WI38 (cell line): ENCODE data around the gene MAN1A1.

Experiments
- H3K4me3 ChIP-seq: 2 replicates; pipeline ENCODE4 v1.5.1; 2011; ENCODE audit warnings: low read depth, mild to moderate bottlenecking, control low read depth, low read length
- TF ChIP-seq, protein P1 (sequence below): IDR thresholded peaks from 2 replicates; pipeline ENCODE4 v1.5.1; 2012; ENCODE audit warnings: low read depth, mild to moderate bottlenecking, control low read depth, low read length

The MAN1A1 gene

DNA sequence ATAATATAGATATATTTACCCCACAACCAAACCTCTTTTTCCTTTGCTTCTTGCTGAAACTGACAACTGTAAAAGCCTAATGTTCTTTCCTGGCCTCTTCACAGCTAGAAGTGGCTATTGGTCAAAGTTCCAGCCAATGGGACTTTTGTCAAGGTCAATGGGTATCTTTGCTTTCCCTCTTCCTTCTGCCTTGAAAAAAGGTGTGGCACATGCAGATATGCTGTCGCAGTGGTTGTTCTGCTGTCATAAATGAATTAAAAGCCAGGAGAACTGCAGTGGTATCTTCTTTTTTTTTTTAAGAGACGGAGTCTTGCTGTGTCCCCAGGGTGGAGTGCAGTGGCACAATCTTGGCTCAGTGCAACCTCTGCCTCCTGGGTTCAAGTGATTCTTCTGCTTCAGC, 29.9 kb downstream of the MAN1A1 start:
- H3K4me3 ChIP-seq, result no peak overlapping the region
- TF ChIP-seq, protein P1, sequence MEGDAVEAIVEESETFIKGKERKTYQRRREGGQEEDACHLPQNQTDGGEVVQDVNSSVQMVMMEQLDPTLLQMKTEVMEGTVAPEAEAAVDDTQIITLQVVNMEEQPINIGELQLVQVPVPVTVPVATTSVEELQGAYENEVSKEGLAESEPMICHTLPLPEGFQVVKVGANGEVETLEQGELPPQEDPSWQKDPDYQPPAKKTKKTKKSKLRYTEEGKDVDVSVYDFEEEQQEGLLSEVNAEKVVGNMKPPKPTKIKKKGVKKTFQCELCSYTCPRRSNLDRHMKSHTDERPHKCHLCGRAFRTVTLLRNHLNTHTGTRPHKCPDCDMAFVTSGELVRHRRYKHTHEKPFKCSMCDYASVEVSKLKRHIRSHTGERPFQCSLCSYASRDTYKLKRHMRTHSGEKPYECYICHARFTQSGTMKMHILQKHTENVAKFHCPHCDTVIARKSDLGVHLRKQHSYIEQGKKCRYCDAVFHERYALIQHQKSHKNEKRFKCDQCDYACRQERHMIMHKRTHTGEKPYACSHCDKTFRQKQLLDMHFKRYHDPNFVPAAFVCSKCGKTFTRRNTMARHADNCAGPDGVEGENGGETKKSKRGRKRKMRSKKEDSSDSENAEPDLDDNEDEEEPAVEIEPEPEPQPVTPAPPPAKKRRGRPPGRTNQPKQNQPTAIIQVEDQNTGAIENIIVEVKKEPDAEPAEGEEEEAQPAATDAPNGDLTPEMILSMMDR, result no peak

DNA sequence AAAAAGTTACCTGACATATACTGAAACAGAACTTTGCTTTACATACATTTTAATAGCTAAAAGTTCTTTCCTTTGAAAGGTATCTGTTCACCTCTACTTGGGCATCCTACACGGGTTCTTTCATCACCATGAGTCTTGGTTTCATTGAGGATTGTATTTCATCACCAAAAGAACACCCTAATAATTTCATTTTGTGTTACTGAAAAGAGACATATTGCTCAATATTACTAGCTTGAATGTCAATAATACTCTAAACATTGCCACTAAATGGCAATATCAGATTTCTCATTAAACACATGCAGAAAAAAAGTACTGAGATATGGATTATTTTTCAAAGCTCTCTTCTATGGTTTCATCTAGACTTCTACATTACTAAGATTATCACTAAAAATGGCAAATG, 30.8 kb downstream of the MAN1A1 start:
- H3K4me3 ChIP-seq, result no peak overlapping the region

DNA sequence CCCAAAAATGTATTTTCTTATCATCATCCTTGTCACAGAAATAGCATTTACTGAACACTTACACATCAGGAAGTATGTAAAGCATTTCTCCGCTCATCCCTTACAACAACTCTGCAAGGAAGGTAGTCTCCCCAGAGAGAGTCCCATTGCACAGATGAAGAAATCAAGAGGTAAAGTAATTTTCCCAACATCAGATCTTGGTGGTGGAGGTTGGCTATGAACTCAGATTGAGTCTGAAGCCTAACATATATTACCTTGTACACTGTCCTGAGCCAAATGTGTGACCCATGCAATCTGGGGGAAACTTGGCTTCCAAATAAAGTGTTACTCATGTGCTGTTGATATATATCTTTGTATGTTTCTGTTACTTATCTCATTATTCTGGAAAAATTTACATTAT, 31.4 kb downstream of the MAN1A1 start:
- H3K4me3 ChIP-seq, result no peak overlapping the region
- TF ChIP-seq, protein P1, result no peak

More for the DNA sequence above, 30.8 kb downstream of the MAN1A1 start:
- TF ChIP-seq, protein P1, result no peak

DNA sequence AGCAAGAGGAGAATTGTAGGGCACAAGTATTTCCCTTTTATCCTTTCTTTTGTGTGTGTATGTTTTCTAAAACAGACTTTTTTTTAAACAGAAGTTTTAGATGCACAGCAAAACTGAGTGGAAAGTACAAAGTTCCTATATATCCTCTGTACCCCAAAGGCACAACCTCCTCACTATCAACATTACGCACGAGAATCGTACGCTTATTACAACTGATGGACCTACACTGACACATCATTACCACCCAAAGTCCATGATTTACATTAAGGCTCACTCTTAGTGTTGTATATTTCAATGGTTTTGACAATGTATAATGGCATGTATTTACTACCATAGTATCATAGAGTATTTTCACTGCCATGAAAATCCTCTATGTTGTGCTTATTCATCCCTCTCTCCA, 32.6 kb downstream of the MAN1A1 start:
- TF ChIP-seq, protein P1, result no peak
- no peak overlapping the region for H3K4me3 ChIP-seq

DNA sequence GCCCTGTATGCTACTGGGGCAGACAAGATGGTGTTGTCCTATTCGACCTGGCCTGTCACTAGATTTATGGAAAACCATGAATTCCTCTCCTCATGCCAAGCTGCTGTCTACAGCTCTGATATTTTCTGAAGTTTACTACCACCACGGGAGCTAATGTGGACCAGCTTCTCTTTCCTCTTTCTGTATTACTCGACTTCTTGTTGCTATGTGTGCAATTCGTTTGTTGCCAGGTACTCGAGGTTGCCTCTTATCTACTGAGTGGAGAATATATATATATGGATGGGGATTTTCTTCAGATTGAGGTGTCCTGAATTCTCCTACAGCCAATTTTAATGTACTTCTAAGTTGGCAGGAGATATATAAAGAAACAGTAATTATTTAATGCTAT, 34.7 kb downstream of the MAN1A1 start:
- no peak overlapping the region for H3K4me3 ChIP-seq
- TF ChIP-seq, protein P1, result no peak

DNA sequence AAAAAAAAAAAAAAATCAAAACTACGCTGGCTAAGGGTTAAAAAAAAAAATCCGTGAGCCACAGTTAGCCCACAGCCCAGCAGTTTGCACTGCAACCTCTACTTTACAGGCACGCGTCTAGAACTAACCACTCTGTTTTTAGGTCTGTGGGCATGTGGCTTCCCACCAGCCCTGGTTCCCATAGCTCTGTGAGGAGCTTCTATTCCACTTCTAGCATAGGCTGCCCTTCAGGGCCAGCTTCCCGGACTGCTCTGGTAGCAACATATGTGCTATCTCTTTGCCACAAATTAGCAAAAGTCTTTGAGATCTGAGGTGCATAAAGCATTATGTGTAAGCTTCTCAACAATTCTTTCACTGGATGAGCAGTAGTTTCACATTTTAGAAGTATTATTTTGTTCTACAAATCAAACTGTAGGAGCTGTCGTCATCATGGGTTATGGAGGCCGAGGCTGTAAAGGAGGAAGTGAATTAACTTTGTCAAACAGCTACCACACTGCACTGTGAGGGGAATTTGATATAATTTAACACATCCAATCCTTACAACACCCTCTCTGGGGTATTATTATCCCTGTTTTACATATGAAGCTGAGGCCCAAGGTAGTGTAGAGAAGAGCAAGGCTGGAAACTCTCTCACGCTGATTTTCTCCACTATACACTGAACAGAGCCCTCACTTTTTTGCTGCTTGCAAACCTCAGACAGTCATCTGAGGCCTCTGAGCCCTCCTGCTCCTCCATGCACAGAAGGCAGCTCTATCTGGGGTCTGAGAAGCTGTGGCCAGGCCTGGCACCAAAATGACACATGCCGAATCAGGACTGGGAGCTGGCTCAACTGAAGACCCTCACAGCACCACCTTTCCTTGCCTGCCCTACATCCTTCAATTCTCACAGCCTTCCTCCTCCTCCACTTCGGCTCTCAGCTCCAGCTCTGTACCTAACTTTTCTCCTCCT, 35.4 kb downstream of the MAN1A1 start:
- H3K4me3 ChIP-seq, result no peak overlapping the region
- TF ChIP-seq, protein P1, result no peak

DNA sequence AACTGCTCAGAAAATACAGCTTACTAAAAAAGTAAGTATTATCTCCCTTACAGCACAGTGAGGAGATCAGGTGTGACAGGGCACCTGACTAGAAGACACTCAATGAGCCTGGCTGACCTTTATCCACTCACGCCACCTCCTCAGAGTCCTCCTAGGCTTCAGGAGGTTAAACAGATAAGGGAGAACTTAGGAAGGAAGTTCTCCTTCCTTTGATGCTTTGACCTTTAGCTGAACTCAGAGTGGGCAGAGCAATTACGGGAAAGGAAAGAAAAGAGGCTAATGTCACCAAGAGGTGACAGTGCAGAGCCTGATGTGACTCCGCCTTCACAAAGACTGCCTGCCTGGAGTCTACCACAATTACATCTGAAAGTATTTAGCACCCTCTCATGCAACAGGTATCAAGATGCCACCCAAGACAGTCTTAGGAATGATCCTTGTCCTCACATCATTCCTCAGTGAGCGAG, 36.7 kb downstream of the MAN1A1 start:
- TF ChIP-seq, protein P1, result no peak
- no peak overlapping the region for H3K4me3 ChIP-seq
